Cardiac fibroblast (primary cell): ENCODE results near the gene SDSL.
A peak's percentile ranks its signal among the peaks of the same experiment; 100 is the strongest.

Source experiments
- DNase-seq, 2 donors: peaks; one replicate each; pipeline versions ENCODE4 v3.0.0 to v3.0.0-alpha.2; 2010; ENCODE audit warnings: low read depth in 2 of 2
- H3K4me3 ChIP-seq, 2 donors: replicated peaks in 1 of 2; 1 replicate in 1 of 2; 2 replicates in 1 of 2; pipeline ENCODE4 v1.5.1; 2011; ENCODE audit warnings: low read depth in 2 of 2, low read length in 2 of 2, mild to moderate bottlenecking in 2 of 2, moderate library complexity in 1 of 2
- CTCF ChIP-seq: IDR thresholded peaks from one replicate; pipeline ENCODE4 v1.5.1; 2011; ENCODE audit warnings: low read depth, mild to moderate bottlenecking, low read length, inconsistent platforms

SDSL gene

GRCh38 chr12:113408756-113409298, 13.4 kb upstream of the SDSL start:
- no peak for DNase-seq
- no peak overlapping the region for H3K4me3 ChIP-seq
- TF ChIP-seq CTCF: no peak

GRCh38 chr12:113409462-113410124, 12.6 kb upstream of the SDSL start:
- H3K4me3 ChIP-seq: no peak overlapping the region
- no peak for TF ChIP-seq CTCF
- DNase-seq: no peak

- H3K4me3 ChIP-seq: no peak overlapping the region
- TF ChIP-seq CTCF: no peak
- peak; percentile 49 to 55 for DNase-seq
Observed at GRCh38 chr12:113413488-113413939, 8.7 kb upstream of the SDSL start.

- TF ChIP-seq CTCF: no peak
- no peak for DNase-seq
- no peak overlapping the region for H3K4me3 ChIP-seq
Observed at GRCh38 chr12:113414519-113415038, 7.6 kb upstream of the SDSL start.

- DNase-seq: no peak
- no peak for TF ChIP-seq CTCF
- no peak overlapping the region for H3K4me3 ChIP-seq
Observed at GRCh38 chr12:113416091-113416754, 6.0 kb upstream of the SDSL start.

- H3K4me3 ChIP-seq: no peak overlapping the region
- DNase-seq: peak; percentile 26 to 79
- TF ChIP-seq CTCF: no peak
Observed at GRCh38 chr12:113418213-113418879, 3.8 kb upstream of the SDSL start.
